AG04449 (cell line): Measurements from ENCODE around the gene WNT5B.

Source experiments
- CTCF ChIA-PET: fragments of 350-600 bp; formaldehyde crosslinking; extraction: SDS; loops from one replicate; lab custom pipeline; 2021; ENCODE audit warnings: antibody characterized with exemption; lab: Yijun Ruan, JAX
- POLR2A ChIA-PET: fragments of 400-600, 350-600 bp; formaldehyde crosslinking; extraction: SDS; loops from one replicate; lab custom pipeline; 2020; ENCODE audit warnings: antibody characterized with exemption, inconsistent platforms; lab: Yijun Ruan, JAX
- DNase-seq: peaks from one replicate; pipeline ENCODE4 v3.0.0-alpha.2; 2010; ENCODE audit warnings: low read depth, low spot score
- H3K4me3 ChIP-seq: 2 replicates; pipeline ENCODE4 v1.5.1; 2011; ENCODE audit warnings: low read depth, mild to moderate bottlenecking, control low read depth, low read length
- TF ChIP-seq, protein P1 (sequence below): IDR thresholded peaks from one replicate; pipeline ENCODE4 v1.5.1; 2011; ENCODE audit warnings: mild to moderate bottlenecking, moderate library complexity, low read length, control low read depth, inconsistent platforms; ENCODE audit not compliant: insufficient read depth; ENCODE audit errors: missing control alignments

Gene WNT5B

DNA sequence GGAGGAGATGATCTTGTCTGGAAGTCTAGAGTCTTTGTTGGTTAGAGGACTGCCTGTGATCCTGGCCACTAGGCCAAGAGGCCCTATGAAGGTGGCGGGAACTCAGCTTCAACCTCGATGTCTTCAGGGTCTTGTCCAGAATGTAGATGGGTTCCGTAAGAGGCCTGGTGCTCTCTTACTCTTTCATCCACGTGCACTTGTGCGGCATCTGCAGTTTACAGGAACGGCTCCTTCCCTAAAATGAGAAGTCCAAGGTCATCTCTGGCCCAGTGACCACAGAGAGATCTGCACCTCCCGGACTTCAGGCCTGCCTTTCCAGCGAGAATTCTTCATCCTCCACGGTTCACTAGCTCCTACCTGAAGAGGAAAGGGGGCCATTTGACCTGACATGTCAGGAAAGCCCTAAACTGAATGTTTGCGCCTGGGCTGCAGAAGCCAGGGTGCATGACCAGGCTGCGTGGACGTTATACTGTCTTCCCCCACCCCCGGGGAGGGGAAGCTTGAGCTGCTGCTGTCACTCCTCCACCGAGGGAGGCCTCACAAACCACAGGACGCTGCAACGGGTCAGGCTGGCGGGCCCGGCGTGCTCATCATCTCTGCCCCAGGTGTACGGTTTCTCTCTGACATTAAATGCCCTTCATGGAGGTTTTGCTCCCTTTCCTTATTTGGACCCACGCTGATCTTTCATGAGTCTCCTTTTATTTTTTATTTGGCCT lies 17.7 kb downstream of the WNT5B start:
- ChIA-PET POLR2A (no interaction called here), CTCF (interaction anchor here (0.6 to 20.3 kb wide), 5 partner anchors 7 to 293 kb away, joined by 3 to 767 read pairs (median 36); partner anchors contain the start of gene WNT5B)
- TF ChIP-seq, protein P1, sequence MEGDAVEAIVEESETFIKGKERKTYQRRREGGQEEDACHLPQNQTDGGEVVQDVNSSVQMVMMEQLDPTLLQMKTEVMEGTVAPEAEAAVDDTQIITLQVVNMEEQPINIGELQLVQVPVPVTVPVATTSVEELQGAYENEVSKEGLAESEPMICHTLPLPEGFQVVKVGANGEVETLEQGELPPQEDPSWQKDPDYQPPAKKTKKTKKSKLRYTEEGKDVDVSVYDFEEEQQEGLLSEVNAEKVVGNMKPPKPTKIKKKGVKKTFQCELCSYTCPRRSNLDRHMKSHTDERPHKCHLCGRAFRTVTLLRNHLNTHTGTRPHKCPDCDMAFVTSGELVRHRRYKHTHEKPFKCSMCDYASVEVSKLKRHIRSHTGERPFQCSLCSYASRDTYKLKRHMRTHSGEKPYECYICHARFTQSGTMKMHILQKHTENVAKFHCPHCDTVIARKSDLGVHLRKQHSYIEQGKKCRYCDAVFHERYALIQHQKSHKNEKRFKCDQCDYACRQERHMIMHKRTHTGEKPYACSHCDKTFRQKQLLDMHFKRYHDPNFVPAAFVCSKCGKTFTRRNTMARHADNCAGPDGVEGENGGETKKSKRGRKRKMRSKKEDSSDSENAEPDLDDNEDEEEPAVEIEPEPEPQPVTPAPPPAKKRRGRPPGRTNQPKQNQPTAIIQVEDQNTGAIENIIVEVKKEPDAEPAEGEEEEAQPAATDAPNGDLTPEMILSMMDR: no peak
- no peak for DNase-seq
- no peak overlapping the region for H3K4me3 ChIP-seq

DNA sequence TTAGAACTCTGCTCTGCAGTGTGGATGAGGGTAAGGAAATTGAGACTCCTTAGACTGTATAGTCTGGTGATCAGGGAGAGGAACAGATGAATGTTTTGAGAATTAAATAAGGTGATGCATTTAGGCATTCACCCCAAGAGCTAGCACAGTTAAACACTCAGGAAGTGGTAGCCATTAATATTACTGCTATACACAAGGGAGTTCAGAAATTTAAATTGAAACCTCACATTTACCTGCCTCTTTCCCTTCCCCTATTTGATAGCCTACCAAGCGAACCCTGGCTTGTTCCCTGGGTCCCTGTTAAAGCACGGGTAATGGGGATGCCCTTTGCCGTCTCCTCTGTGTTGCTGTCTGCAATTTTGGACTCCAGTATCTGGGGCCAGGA lies 18.2 kb downstream of the WNT5B start:
- CTCF ChIA-PET: interaction anchor here (5.5 to 20.3 kb wide), 3 partner anchors 13 to 293 kb away, joined by 36 to 767 read pairs (median 223); partner anchors contain the start of gene WNT5B
- DNase-seq: no peak
- POLR2A ChIA-PET: no interaction called here
- H3K4me3 ChIP-seq: no peak overlapping the region
- TF ChIP-seq, protein P1: no peak

DNA sequence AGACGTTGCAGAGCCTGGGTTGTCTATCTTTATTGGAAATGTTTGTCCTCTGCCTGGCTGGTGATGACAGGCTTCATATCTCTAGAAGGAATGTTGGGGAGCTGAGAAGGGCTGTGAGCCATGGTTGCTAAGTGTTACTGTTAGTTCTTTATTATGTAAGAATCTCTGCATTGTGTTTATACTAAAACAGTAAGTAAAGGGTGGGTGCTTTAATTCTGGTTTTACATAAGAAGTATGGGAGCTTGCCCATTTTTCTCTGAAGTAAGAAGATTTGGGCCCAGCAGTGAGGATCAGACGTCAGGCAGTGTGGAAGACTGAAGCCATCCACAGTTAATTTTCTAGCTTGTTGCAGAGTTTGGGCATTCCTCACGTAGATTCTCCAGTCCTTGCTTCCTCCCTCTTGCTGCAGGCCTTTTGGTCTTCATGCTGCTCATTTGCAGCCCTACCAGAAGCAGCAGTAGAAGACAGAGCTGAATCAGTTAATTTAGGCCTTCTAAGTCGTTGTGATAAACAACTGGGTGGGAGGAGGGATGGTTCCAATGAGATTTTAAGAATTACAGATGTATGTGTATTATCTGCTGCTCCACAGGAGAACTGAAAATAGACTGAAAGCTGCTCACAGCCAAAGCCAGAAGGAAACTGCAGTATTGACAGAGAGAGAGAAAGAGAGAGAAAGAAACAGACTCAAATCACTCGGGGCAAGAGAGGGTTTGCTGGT lies 21.4 kb downstream of the WNT5B start:
- TF ChIP-seq, protein P1: no peak
- no peak for DNase-seq
- H3K4me3 ChIP-seq: no peak overlapping the region
- ChIA-PET POLR2A (no interaction called here), CTCF (interaction anchor here (1.1 to 20.3 kb wide), 6 partner anchors 10 to 289 kb away, joined by 3 to 767 read pairs (median 38); partner anchors contain the start of gene WNT5B)

DNA sequence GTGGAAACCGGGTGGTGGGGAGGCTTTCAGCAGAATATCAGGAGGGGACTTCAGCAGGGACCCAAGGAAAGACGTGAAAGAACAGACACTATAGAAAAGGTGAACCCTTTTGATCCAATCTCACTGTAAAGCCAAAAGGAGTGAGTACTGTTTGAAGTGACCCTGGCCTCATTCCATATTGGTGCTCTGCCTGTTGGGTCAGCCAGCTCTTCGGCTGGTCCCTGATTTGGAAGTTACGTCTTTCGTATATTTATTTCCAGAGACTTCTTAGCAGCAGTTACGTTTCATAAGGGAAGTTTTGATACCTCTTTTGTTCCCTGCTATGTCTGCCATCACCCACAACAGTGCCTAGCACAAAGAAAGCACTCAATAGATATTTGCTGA lies 21.9 kb downstream of the WNT5B start:
- H3K4me3 ChIP-seq: no peak overlapping the region
- DNase-seq: no peak
- TF ChIP-seq, protein P1: no peak
- POLR2A ChIA-PET: no interaction called here
- CTCF ChIA-PET: interaction anchor here (1.5 to 20.3 kb wide), 5 partner anchors 10 to 289 kb away, joined by 3 to 767 read pairs (median 39); partner anchors contain the start of gene WNT5B

DNA sequence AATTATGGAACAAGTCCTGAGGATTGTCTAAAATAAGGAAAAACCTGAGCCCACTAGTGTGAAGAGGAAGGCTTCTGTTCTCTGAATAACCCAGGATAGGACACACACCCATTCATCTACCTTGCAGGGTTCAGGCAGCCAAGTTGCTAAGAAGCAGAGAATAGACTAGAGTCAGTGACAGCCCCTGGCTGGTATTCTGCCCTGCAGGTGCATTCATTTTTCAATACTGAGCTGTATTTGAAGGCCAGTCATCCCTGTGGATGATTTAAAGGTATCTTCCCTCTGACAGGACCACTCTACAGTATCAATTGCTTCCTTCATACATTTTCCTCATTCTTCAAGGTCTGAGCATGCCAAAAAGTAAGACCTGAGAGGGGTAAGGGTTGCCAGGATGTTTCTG lies 22.9 kb downstream of the WNT5B start:
- DNase-seq: no peak
- ChIA-PET CTCF (interaction anchor here (1.3 to 20.3 kb wide), 8 partner anchors 8 to 288 kb away, joined by 3 to 767 read pairs (median 34); partner anchors contain the start of gene WNT5B), POLR2A (interaction anchor here (0.7 kb wide), 1 partner anchor 288 kb away, joined by 3 read pairs; no protein-coding TSS in a partner anchor)
- no peak overlapping the region for H3K4me3 ChIP-seq
- TF ChIP-seq, protein P1: no peak

DNA sequence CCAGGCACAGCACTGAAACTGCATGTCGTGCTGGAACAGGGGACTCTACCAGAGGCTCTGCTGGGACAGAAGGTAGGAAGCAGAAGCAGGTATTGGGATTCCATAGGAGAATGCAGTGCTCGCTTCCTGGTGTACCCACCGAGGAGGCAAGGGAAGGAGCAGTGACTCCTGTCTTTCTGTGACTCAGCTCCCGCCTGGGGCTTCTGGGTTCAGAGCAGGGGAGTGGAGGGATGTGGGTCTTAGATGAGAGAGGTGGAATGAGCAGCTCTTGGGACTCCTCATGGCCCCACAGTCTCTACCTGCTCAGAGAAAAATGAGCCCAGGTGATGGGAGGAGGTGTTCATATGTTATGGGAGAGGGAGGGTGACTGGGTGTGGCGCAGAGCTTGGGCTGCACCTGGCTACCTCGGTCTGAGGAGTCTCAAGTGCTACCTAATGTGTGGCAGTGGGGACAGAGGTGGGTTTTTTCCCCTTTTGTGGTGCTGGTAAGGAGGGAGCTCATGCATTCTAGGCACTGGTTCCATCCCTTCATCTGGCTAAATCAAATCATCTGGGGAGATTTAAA lies 26.3 kb downstream of the WNT5B start:
- CTCF ChIA-PET: interaction anchor here (1.3 to 20.3 kb wide), 5 partner anchors 11 to 285 kb away, joined by 3 to 767 read pairs (median 52); partner anchors contain the start of gene WNT5B
- POLR2A ChIA-PET: no interaction called here
- no peak overlapping the region for H3K4me3 ChIP-seq
- no peak for DNase-seq
- TF ChIP-seq, protein P1: no peak
